Lung microvascular endothelial cell (primary cell): Measurements from ENCODE around the gene PLCB4. TPM values are rescaled to one million over a fixed set of nuclear protein-coding genes. Genes with fewer than 3 reads are reported as not detected.

Source experiments
- DNase-seq, 2 donors: peaks; one replicate each; pipeline versions ENCODE4 v3.0.0 to v3.0.0-alpha.2; 2010; ENCODE audit warnings: low read depth in 2 of 2
- total RNA-seq: library from RNA; depleted of rRNA; stranded (reverse); fragments of >200 nt; gene quantifications from 2 replicates; pipeline ENCODE4 v1.2.1, GENCODE V29; 2014

Gene PLCB4
- total RNA-seq, 1 donor from 2014 or later = 8.9 TPM

- no peak for DNase-seq
These were observed 329.0 kb downstream of the PLCB4 start for GRCh38 chr20:9397928-9398327.

- DNase-seq = no peak
These were observed 330.0 kb downstream of the PLCB4 start for GRCh38 chr20:9398882-9399281.

GRCh38 chr20:9399322-9399721 is 330.4 kb downstream of the PLCB4 start:
- DNase-seq = no peak

- DNase-seq = no peak
These were observed 331.5 kb downstream of the PLCB4 start for GRCh38 chr20:9400171-9401025.

GRCh38 chr20:9401371-9401770 is 332.5 kb downstream of the PLCB4 start:
- DNase-seq = no peak

GRCh38 chr20:9402141-9402540 is 333.3 kb downstream of the PLCB4 start:
- DNase-seq = no peak

- no peak for DNase-seq
These were observed 333.7 kb downstream of the PLCB4 start for GRCh38 chr20:9402546-9402945.

- no peak for DNase-seq
These were observed 334.6 kb downstream of the PLCB4 start for GRCh38 chr20:9403448-9403847.

- DNase-seq = peak; percentile 71 to 72
These were observed 339.0 kb downstream of the PLCB4 start for GRCh38 chr20:9407805-9408421.

GRCh38 chr20:9408422-9409300 is 339.8 kb downstream of the PLCB4 start:
- DNase-seq = no peak

- no peak for DNase-seq
These were observed 340.5 kb downstream of the PLCB4 start for GRCh38 chr20:9409352-9409751.

GRCh38 chr20:9409981-9410380 is 341.1 kb downstream of the PLCB4 start:
- DNase-seq = peak in 1 of 2 donors; percentile 5

GRCh38 chr20:9411833-9412232 is 342.9 kb downstream of the PLCB4 start:
- DNase-seq = no peak

- no peak for DNase-seq
These were observed 343.4 kb downstream of the PLCB4 start for GRCh38 chr20:9412309-9412708.

- DNase-seq = no peak
These were observed 344.1 kb downstream of the PLCB4 start for GRCh38 chr20:9413001-9413400.

- DNase-seq = no peak
These were observed 346.5 kb downstream of the PLCB4 start for GRCh38 chr20:9415426-9415825.

- DNase-seq = no peak
These were observed 347.5 kb downstream of the PLCB4 start for GRCh38 chr20:9416421-9416820.

GRCh38 chr20:9417665-9418064 is 348.8 kb downstream of the PLCB4 start:
- no peak for DNase-seq

GRCh38 chr20:9422321-9423057 is 353.6 kb downstream of the PLCB4 start:
- no peak for DNase-seq

GRCh38 chr20:9424551-9424950 is 355.7 kb downstream of the PLCB4 start:
- no peak for DNase-seq
